ENCODE data around the gene JARID2. TPM values are rescaled to one million over a fixed set of nuclear protein-coding genes. Genes with fewer than 3 reads are reported as not detected.

Gene JARID2
- polyA plus RNA-seq, 1 donor: 13.3 TPM

GRCh38 chr6:15335916-15336315 is 90.0 kb downstream of the JARID2 start:
- H3K27me3 ChIP-seq (ENCODE audit: control insufficient read depth, insufficient read depth, low read length): no peaks in the 10 kb centered on the region
- WGBS (ENCODE audit: insufficient coverage, low lambda C conversion rate): 83% methylated on average over 1 of the region's 4 CpGs
- H3K4me3 ChIP-seq (ENCODE audit: low read length): no peak overlapping the region
- H3K9me3 ChIP-seq (ENCODE audit: control insufficient read depth, low read depth, low read length): no peaks in the 10 kb centered on the region
- H3K4me1 ChIP-seq (ENCODE audit: control insufficient read depth, insufficient read depth, low read length): no peaks in the 10 kb centered on the region
- no peak overlapping the region for H3K27ac ChIP-seq (ENCODE audit: low read length)
- no peaks in the 10 kb centered on the region for H3K36me3 ChIP-seq (ENCODE audit: control insufficient read depth, insufficient read depth, low read length)
- DNase-seq: no peak

- DNase-seq: no peak
- H3K4me3 ChIP-seq (ENCODE audit: low read length): no peak overlapping the region
- no peaks in the 10 kb centered on the region for H3K9me3 ChIP-seq (ENCODE audit: control insufficient read depth, low read depth, low read length)
- 80% methylated on average over 1 of the region's 9 CpGs for WGBS (ENCODE audit: insufficient coverage, low lambda C conversion rate)
- H3K27me3 ChIP-seq (ENCODE audit: control insufficient read depth, insufficient read depth, low read length): no peaks in the 10 kb centered on the region
- H3K27ac ChIP-seq (ENCODE audit: low read length): no peak overlapping the region
- no peaks in the 10 kb centered on the region for H3K4me1 ChIP-seq (ENCODE audit: control insufficient read depth, insufficient read depth, low read length)
- no peaks in the 10 kb centered on the region for H3K36me3 ChIP-seq (ENCODE audit: control insufficient read depth, insufficient read depth, low read length)
These were observed 91.2 kb downstream of the JARID2 start for GRCh38 chr6:15336900-15337560.

GRCh38 chr6:15337582-15337981 is 91.7 kb downstream of the JARID2 start:
- Histone ChIP-seq H3K4me3 (ENCODE audit: low read length) (no peak overlapping the region), H3K4me1 (ENCODE audit: control insufficient read depth, insufficient read depth, low read length) (no peaks in the 10 kb centered on the region), H3K36me3 (ENCODE audit: control insufficient read depth, insufficient read depth, low read length) (no peaks in the 10 kb centered on the region), H3K9me3 (ENCODE audit: control insufficient read depth, low read depth, low read length) (no peaks in the 10 kb centered on the region), H3K27ac (ENCODE audit: low read length) (no peak overlapping the region), H3K27me3 (ENCODE audit: control insufficient read depth, insufficient read depth, low read length) (no peaks in the 10 kb centered on the region)
- WGBS (ENCODE audit: insufficient coverage, low lambda C conversion rate): 80% methylated on average over 1 of the region's 3 CpGs
- no peak for DNase-seq

- DNase-seq: no peak
- no peaks in the 10 kb centered on the region for H3K4me1 ChIP-seq (ENCODE audit: control insufficient read depth, insufficient read depth, low read length)
- H3K9me3 ChIP-seq (ENCODE audit: control insufficient read depth, low read depth, low read length): no peaks in the 10 kb centered on the region
- no peak overlapping the region for H3K27ac ChIP-seq (ENCODE audit: low read length)
- no peaks in the 10 kb centered on the region for H3K27me3 ChIP-seq (ENCODE audit: control insufficient read depth, insufficient read depth, low read length)
- WGBS (ENCODE audit: insufficient coverage, low lambda C conversion rate): no CpG with 5 or more reads among the region's 1 CpG
- H3K36me3 ChIP-seq (ENCODE audit: control insufficient read depth, insufficient read depth, low read length): no peaks in the 10 kb centered on the region
- no peak overlapping the region for H3K4me3 ChIP-seq (ENCODE audit: low read length)
These were observed 92.6 kb downstream of the JARID2 start for GRCh38 chr6:15338476-15338875.

GRCh38 chr6:15339081-15339480 is 93.2 kb downstream of the JARID2 start:
- Histone ChIP-seq H3K36me3 (ENCODE audit: control insufficient read depth, insufficient read depth, low read length) (no peaks in the 10 kb centered on the region), H3K4me1 (ENCODE audit: control insufficient read depth, insufficient read depth, low read length) (no peaks in the 10 kb centered on the region), H3K27ac (ENCODE audit: low read length) (no peak overlapping the region), H3K4me3 (ENCODE audit: low read length) (no peak overlapping the region), H3K27me3 (ENCODE audit: control insufficient read depth, insufficient read depth, low read length) (no peaks in the 10 kb centered on the region), H3K9me3 (ENCODE audit: control insufficient read depth, low read depth, low read length) (no peaks in the 10 kb centered on the region)
- DNase-seq: no peak
- WGBS (ENCODE audit: insufficient coverage, low lambda C conversion rate): no CpG with 5 or more reads among the region's 4 CpGs

GRCh38 chr6:15340105-15340601 is 94.3 kb downstream of the JARID2 start:
- Histone ChIP-seq H3K4me3 (ENCODE audit: low read length) (no peak overlapping the region), H3K9me3 (ENCODE audit: control insufficient read depth, low read depth, low read length) (no peaks in the 10 kb centered on the region), H3K4me1 (ENCODE audit: control insufficient read depth, insufficient read depth, low read length) (no peaks in the 10 kb centered on the region), H3K27me3 (ENCODE audit: control insufficient read depth, insufficient read depth, low read length) (no peaks in the 10 kb centered on the region), H3K27ac (ENCODE audit: low read length) (no peak overlapping the region), H3K36me3 (ENCODE audit: control insufficient read depth, insufficient read depth, low read length) (no peaks in the 10 kb centered on the region)
- WGBS (ENCODE audit: insufficient coverage, low lambda C conversion rate): no CpG with 5 or more reads among the region's 3 CpGs
- no peak for DNase-seq

GRCh38 chr6:15340775-15341174 is 94.9 kb downstream of the JARID2 start:
- no CpG with 5 or more reads among the region's 4 CpGs for WGBS (ENCODE audit: insufficient coverage, low lambda C conversion rate)
- H3K36me3 ChIP-seq (ENCODE audit: control insufficient read depth, insufficient read depth, low read length): no peaks in the 10 kb centered on the region
- H3K4me3 ChIP-seq (ENCODE audit: low read length): no peak overlapping the region
- no peaks in the 10 kb centered on the region for H3K9me3 ChIP-seq (ENCODE audit: control insufficient read depth, low read depth, low read length)
- no peak for DNase-seq
- no peak overlapping the region for H3K27ac ChIP-seq (ENCODE audit: low read length)
- no peaks in the 10 kb centered on the region for H3K27me3 ChIP-seq (ENCODE audit: control insufficient read depth, insufficient read depth, low read length)
- no peaks in the 10 kb centered on the region for H3K4me1 ChIP-seq (ENCODE audit: control insufficient read depth, insufficient read depth, low read length)

GRCh38 chr6:15341311-15342001 is 95.6 kb downstream of the JARID2 start:
- Histone ChIP-seq H3K4me1 (ENCODE audit: control insufficient read depth, insufficient read depth, low read length) (no peaks in the 10 kb centered on the region), H3K27me3 (ENCODE audit: control insufficient read depth, insufficient read depth, low read length) (no peaks in the 10 kb centered on the region), H3K36me3 (ENCODE audit: control insufficient read depth, insufficient read depth, low read length) (no peaks in the 10 kb centered on the region), H3K27ac (ENCODE audit: low read length) (no peak overlapping the region), H3K9me3 (ENCODE audit: control insufficient read depth, low read depth, low read length) (no peaks in the 10 kb centered on the region), H3K4me3 (ENCODE audit: low read length) (no peak overlapping the region)
- no peak for DNase-seq
- no CpG with 5 or more reads among the region's 3 CpGs for WGBS (ENCODE audit: insufficient coverage, low lambda C conversion rate)

- Histone ChIP-seq H3K27me3 (ENCODE audit: control insufficient read depth, insufficient read depth, low read length) (no peaks in the 10 kb centered on the region), H3K4me3 (ENCODE audit: low read length) (no peak overlapping the region), H3K27ac (ENCODE audit: low read length) (no peak overlapping the region), H3K36me3 (ENCODE audit: control insufficient read depth, insufficient read depth, low read length) (no peaks in the 10 kb centered on the region), H3K4me1 (ENCODE audit: control insufficient read depth, insufficient read depth, low read length) (no peaks in the 10 kb centered on the region), H3K9me3 (ENCODE audit: control insufficient read depth, low read depth, low read length) (no peaks in the 10 kb centered on the region)
- no CpG with 5 or more reads among the region's 3 CpGs for WGBS (ENCODE audit: insufficient coverage, low lambda C conversion rate)
- DNase-seq: no peak
These were observed 96.2 kb downstream of the JARID2 start for GRCh38 chr6:15342114-15342513.

GRCh38 chr6:15343490-15344191 is 97.8 kb downstream of the JARID2 start:
- no peaks in the 10 kb centered on the region for H3K27me3 ChIP-seq (ENCODE audit: control insufficient read depth, insufficient read depth, low read length)
- H3K36me3 ChIP-seq (ENCODE audit: control insufficient read depth, insufficient read depth, low read length): no peaks in the 10 kb centered on the region
- H3K4me1 ChIP-seq (ENCODE audit: control insufficient read depth, insufficient read depth, low read length): no peaks in the 10 kb centered on the region
- H3K27ac ChIP-seq (ENCODE audit: low read length): no peak overlapping the region
- no peaks in the 10 kb centered on the region for H3K9me3 ChIP-seq (ENCODE audit: control insufficient read depth, low read depth, low read length)
- H3K4me3 ChIP-seq (ENCODE audit: low read length): no peak overlapping the region
- WGBS (ENCODE audit: insufficient coverage, low lambda C conversion rate): no CpG with 5 or more reads among the region's 8 CpGs
- DNase-seq: no peak
